SK-N-SH treated with all-trans-retinoic acid at 6 μM for 48 hours (cell line): Measurements from ENCODE around the gene SHISA4.

ENCODE experiments used
- ATAC-seq: fragments of 200-7000 bp; cut with Tn5 transposase; 3 replicates; pipeline ENCODE4 v1.9.1; 2020; ENCODE audit warnings: mild to moderate bottlenecking, moderate library complexity
- ARNTL ChIP-seq: fragments of 450-650 bp; formaldehyde crosslinking; IDR thresholded peaks from 2 replicates; pipeline ENCODE4 v1.5.0; 2020; ENCODE audit warnings: low read depth, mild to moderate bottlenecking, moderate library complexity, borderline replicate concordance
- BACH2 ChIP-seq: fragments of 250-450 bp; sonication (Bioruptor Pico); IDR thresholded peaks from 2 replicates; pipeline ENCODE4 v1.9.0; 2021; ENCODE audit warnings: mild to moderate bottlenecking, borderline replicate concordance
- CREB5 ChIP-seq: fragments of 250-450 bp; sonication (Bioruptor Pico); IDR thresholded peaks from 2 replicates; pipeline ENCODE4 v1.5.1; 2020; ENCODE audit warnings: low read depth, mild to moderate bottlenecking, moderate library complexity
- ESRRG ChIP-seq: fragments of 250-450 bp; sonication (Bioruptor Pico); IDR thresholded peaks from 2 replicates; pipeline ENCODE4 v1.6.1; 2021; ENCODE audit warnings: mild to moderate bottlenecking
- GLIS3 ChIP-seq: fragments of 250-450 bp; sonication (Bioruptor Pico); IDR thresholded peaks from 2 replicates; pipeline ENCODE4 v1.5.0; 2020; ENCODE audit warnings: mild to moderate bottlenecking, moderate library complexity
- ISL1 ChIP-seq: fragments of 250-450 bp; sonication (Bioruptor Pico); IDR thresholded peaks from 2 replicates; pipeline ENCODE4 v2.1.2; 2022; ENCODE audit warnings: mild to moderate bottlenecking, moderate library complexity
- OSR1 ChIP-seq: fragments of 250-450 bp; sonication (Bioruptor Pico); IDR thresholded peaks from 2 replicates; pipeline ENCODE4 v1.8.0; 2022; ENCODE audit warnings: moderate library complexity, mild to moderate bottlenecking, inconsistent platforms
- PATZ1 ChIP-seq: fragments of 250-450 bp; sonication (Bioruptor Pico); IDR thresholded peaks from 2 replicates; pipeline ENCODE4 v1.8.0; 2020; ENCODE audit warnings: mild to moderate bottlenecking, moderate library complexity, borderline replicate concordance
- POU6F1 ChIP-seq: fragments of 250-450 bp; sonication (Bioruptor Pico); IDR thresholded peaks from 2 replicates; pipeline ENCODE4 v1.8.0; 2021; ENCODE audit warnings: low read depth, mild to moderate bottlenecking, moderate library complexity, borderline replicate concordance
- PPARA ChIP-seq: fragments of 250-450 bp; sonication (Bioruptor Pico); IDR thresholded peaks from 2 replicates; pipeline ENCODE4 v1.5.0; 2020; ENCODE audit warnings: mild to moderate bottlenecking, borderline replicate concordance
- RARB ChIP-seq: fragments of 250-450 bp; sonication (Bioruptor Pico); IDR thresholded peaks from 2 replicates; pipeline ENCODE4 v1.8.0; 2021; ENCODE audit warnings: mild to moderate bottlenecking, moderate library complexity
- SNAI2 ChIP-seq: fragments of 250-450 bp; sonication (Bioruptor Pico); IDR thresholded peaks from 2 replicates; pipeline ENCODE4 v1.5.0; 2020; ENCODE audit warnings: mild to moderate bottlenecking, moderate library complexity
- TOX ChIP-seq: fragments of 250-450 bp; sonication (Bioruptor Pico); IDR thresholded peaks from 2 replicates; pipeline ENCODE4 v1.8.0; 2021; ENCODE audit warnings: mild to moderate bottlenecking, moderate library complexity, borderline replicate concordance
- TSHZ2 ChIP-seq: fragments of 250-450 bp; sonication (Bioruptor Pico); IDR thresholded peaks from 2 replicates; pipeline ENCODE4 v1.5.0; 2020; ENCODE audit warnings: mild to moderate bottlenecking, moderate library complexity
- ZC3H10 ChIP-seq: fragments of 250-450 bp; sonication (Bioruptor Pico); IDR thresholded peaks from 2 replicates; pipeline ENCODE4 v1.5.1; 2021; ENCODE audit warnings: mild to moderate bottlenecking, moderate library complexity
- ZFP3 ChIP-seq: fragments of 250-450 bp; sonication (Bioruptor Pico); IDR thresholded peaks from 2 replicates; pipeline ENCODE4 v1.5.0; 2020; ENCODE audit warnings: mild to moderate bottlenecking, moderate library complexity
- ZFP30 ChIP-seq: fragments of 450-650 bp; formaldehyde crosslinking; IDR thresholded peaks from 2 replicates; pipeline ENCODE4 v1.5.0; 2022; ENCODE audit warnings: mild to moderate bottlenecking, moderate library complexity
- ZNF565 ChIP-seq: fragments of 450-650 bp; formaldehyde crosslinking; conservative IDR thresholded peaks from 2 replicates; pipeline ENCODE4 v1.5.0; 2020; ENCODE audit warnings: low read depth, mild to moderate bottlenecking, moderate library complexity
- ZNF70 ChIP-seq: fragments of 450-650 bp; formaldehyde crosslinking; IDR thresholded peaks from 2 replicates; pipeline ENCODE4 v1.5.0; 2020; ENCODE audit warnings: mild to moderate bottlenecking, moderate library complexity
- ZNF8 ChIP-seq: fragments of 450-650 bp; formaldehyde crosslinking; IDR thresholded peaks from 2 replicates; pipeline ENCODE4 v1.5.0; 2020; ENCODE audit warnings: mild to moderate bottlenecking, moderate library complexity

SHISA4 gene

GRCh38 chr1:201912832-201913231, 24.1 kb downstream of the SHISA4 start:
- no peak for ATAC-seq
- TF ChIP-seq OSR1, result no peak
- TF ChIP-seq ARNTL (CRISPR knock-in tag), result no peak

GRCh38 chr1:201914456-201915235, 25.9 kb downstream of the SHISA4 start:
- ATAC-seq, result no peak
- no peak for TF ChIP-seq GLIS3

- no peak for TF ChIP-seq ZFP3
- TF ChIP-seq CREB5 (CRISPR knock-in tag), result no peak
- TF ChIP-seq TOX (CRISPR knock-in tag), result no peak
- TF ChIP-seq RARB (CRISPR knock-in tag), result no peak
- no peak for TF ChIP-seq BACH2
- peak; percentile 74 for ATAC-seq
These were observed 28.1 kb downstream of the SHISA4 start for GRCh38 chr1:201916649-201917249.

- TF ChIP-seq BACH2 (no peak), OSR1 (no peak), PATZ1 (CRISPR knock-in tag) (no peak), RARB (CRISPR knock-in tag) (no peak), POU6F1 (CRISPR knock-in tag) (no peak), CREB5 (CRISPR knock-in tag) (no peak), ESRRG (CRISPR knock-in tag) (no peak), GLIS3 (no peak), TSHZ2 (CRISPR knock-in tag) (no peak), ISL1 (no peak)
- peak; percentile 48 for ATAC-seq
These were observed 28.8 kb downstream of the SHISA4 start for GRCh38 chr1:201917362-201918033.

- no peak for ATAC-seq
- no peak for TF ChIP-seq ZNF565
- no peak for TF ChIP-seq ZNF8 (CRISPR knock-in tag)
- no peak for TF ChIP-seq TSHZ2 (CRISPR knock-in tag)
- TF ChIP-seq PPARA (CRISPR knock-in tag), result no peak
- TF ChIP-seq SNAI2 (CRISPR knock-in tag), result no peak
- no peak for TF ChIP-seq ZFP3
- no peak for TF ChIP-seq ZC3H10
- TF ChIP-seq ZFP30, result no peak
- TF ChIP-seq ZNF70 (CRISPR knock-in tag), result no peak
These were observed 29.6 kb downstream of the SHISA4 start for GRCh38 chr1:201918343-201918742.
